GM18508 (cell line): ENCODE data around the gene GDF2.

ENCODE experiments used
- ATAC-seq: cut with Tn5 transposase; IDR thresholded peaks from one replicate; pipeline ENCODE4 v1.9.1; 2021; ENCODE audit warnings: moderate number of reproducible peaks; ENCODE audit not compliant: insufficient read depth, unreplicated experiment

Gene GDF2

GRCh38 chr10:47310090-47310505 is 12.2 kb upstream of the GDF2 start:
- no peak for ATAC-seq

GRCh38 chr10:47311193-47311931 is 10.9 kb upstream of the GDF2 start:
- no peak for ATAC-seq

GRCh38 chr10:47311932-47312662 is 10.2 kb upstream of the GDF2 start:
- peak; percentile 63 for ATAC-seq

- no peak for ATAC-seq
Measured at GRCh38 chr10:47312663-47312995, 9.6 kb upstream of the GDF2 start.

GRCh38 chr10:47314416-47314970 is 7.8 kb upstream of the GDF2 start:
- no peak for ATAC-seq

- no peak for ATAC-seq
Measured at GRCh38 chr10:47315421-47315820, 6.8 kb upstream of the GDF2 start.

GRCh38 chr10:47316131-47316530 is 6.1 kb upstream of the GDF2 start:
- ATAC-seq, result no peak

- ATAC-seq, result no peak
Measured at GRCh38 chr10:47317251-47317650, 5.0 kb upstream of the GDF2 start.

- no peak for ATAC-seq
Measured at GRCh38 chr10:47318706-47319105, 3.5 kb upstream of the GDF2 start.

- no peak for ATAC-seq
Measured at GRCh38 chr10:47319784-47320183, 2.5 kb upstream of the GDF2 start.

- no peak for ATAC-seq
Measured at GRCh38 chr10:47320812-47321211, 1.4 kb upstream of the GDF2 start.

- no peak for ATAC-seq
Measured at GRCh38 chr10:47321521-47322195, 596 bp upstream of the GDF2 start.

GRCh38 chr10:47323087-47323486 is 833 bp downstream of the GDF2 start:
- no peak for ATAC-seq

- ATAC-seq, result no peak
Measured at GRCh38 chr10:47323636-47324296, 1.5 kb downstream of the GDF2 start.

GRCh38 chr10:47325303-47326291 is 3.3 kb downstream of the GDF2 start:
- ATAC-seq, result no peak

- no peak for ATAC-seq
Measured at GRCh38 chr10:47326306-47326926, 4.2 kb downstream of the GDF2 start.

- no peak for ATAC-seq
Measured at GRCh38 chr10:47326927-47327330, 4.7 kb downstream of the GDF2 start.

- ATAC-seq, result no peak
Measured at GRCh38 chr10:47329855-47330254, 7.6 kb downstream of the GDF2 start.

- no peak for ATAC-seq
Measured at GRCh38 chr10:47330366-47330765, 8.1 kb downstream of the GDF2 start.
